Measurements from ENCODE around the gene KATNAL1. TPM values are rescaled to one million over a fixed set of nuclear protein-coding genes. Genes with fewer than 3 reads are reported as not detected.

Gene KATNAL1
- total and polyA plus RNA-seq, 10 of the 15 experiments (the other 5 are each of a cell fraction or from before 2014, with no cell fraction given) = 6.5 to 18.7 (median 11.7) TPM

DNA sequence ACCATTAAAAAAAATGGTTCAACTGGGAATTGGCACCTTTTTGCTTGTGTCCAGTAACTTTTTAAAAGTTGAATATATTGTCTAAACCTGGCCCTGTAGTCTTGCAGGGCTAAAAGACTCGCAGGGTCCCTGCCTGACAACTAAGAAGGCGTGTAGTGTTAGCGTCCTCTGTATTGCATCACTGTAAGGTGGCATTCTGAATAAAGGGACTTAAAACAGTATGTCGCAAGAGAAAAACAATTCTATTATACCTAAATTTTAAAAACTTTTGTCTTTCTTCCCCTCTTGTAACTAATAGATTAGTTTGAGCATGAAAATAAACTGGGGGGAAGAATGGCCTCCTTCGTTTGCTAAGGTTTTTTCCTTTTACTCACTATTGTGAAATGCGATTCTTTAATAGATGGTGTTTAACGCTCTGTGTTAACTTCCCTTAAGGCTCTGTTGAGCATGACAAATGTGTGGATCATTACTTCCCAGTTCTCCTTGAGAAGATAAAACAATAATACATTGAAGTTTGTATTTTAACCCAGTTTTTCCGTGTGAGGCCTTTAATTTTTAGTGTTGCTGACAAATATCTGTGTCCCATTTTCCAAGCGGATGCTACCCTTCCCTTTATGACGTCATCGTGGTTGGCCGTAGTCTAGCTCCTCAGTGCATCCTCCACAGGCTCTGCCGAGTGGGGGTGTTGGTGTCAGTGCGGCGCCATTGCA is 134.6 kb downstream of the KATNAL1 start:
- Histone ChIP-seq H3K27ac (ENCODE audit: control insufficient read depth, insufficient read depth) (no peak overlapping the region), H3K9me3 (replicated peaks; ENCODE audit: control insufficient read depth, insufficient read depth, low read length) (no peaks in the 10 kb centered on the region), H2AFZ (ENCODE audit: control insufficient read depth, low read depth, low read length) (no peak overlapping the region), H3K79me2 (ENCODE audit: control insufficient read depth, insufficient read depth, low read length) (no peaks in the 10 kb centered on the region), H3K36me3 (ENCODE audit: control insufficient read depth in 2 of 2, insufficient read depth in 2 of 2, low read length in 1 of 2) (no peaks in the 10 kb centered on the region), H3K4me1 (ENCODE audit: control insufficient read depth, insufficient read depth, low read length) (peaks cover 6% of the 10 kb centered on the region; the same call in 1 of the 2 replicates), H3K27me3 (replicated peaks in 1 of 2; ENCODE audit: control insufficient read depth in 2 of 2, insufficient read depth in 2 of 2, low read length in 1 of 2) (no peaks in the 10 kb centered on the region), H3K4me3 (no peak overlapping the region), H3K9ac (ENCODE audit: control insufficient read depth, insufficient read depth, low read length) (no peak overlapping the region), H4K20me1 (ENCODE audit: control insufficient read depth, insufficient read depth) (no peaks in the 10 kb centered on the region), H3K4me2 (ENCODE audit: control insufficient read depth, insufficient read depth) (no peak overlapping the region)
- 88% methylated on average over 15 of the region's 15 CpGs for WGBS (ENCODE audit: insufficient coverage, insufficient replicate concordance, low lambda C conversion rate, missing lambda C conversion rate)
- ATAC-seq = no peak
- TF ChIP-seq, protein P1, sequence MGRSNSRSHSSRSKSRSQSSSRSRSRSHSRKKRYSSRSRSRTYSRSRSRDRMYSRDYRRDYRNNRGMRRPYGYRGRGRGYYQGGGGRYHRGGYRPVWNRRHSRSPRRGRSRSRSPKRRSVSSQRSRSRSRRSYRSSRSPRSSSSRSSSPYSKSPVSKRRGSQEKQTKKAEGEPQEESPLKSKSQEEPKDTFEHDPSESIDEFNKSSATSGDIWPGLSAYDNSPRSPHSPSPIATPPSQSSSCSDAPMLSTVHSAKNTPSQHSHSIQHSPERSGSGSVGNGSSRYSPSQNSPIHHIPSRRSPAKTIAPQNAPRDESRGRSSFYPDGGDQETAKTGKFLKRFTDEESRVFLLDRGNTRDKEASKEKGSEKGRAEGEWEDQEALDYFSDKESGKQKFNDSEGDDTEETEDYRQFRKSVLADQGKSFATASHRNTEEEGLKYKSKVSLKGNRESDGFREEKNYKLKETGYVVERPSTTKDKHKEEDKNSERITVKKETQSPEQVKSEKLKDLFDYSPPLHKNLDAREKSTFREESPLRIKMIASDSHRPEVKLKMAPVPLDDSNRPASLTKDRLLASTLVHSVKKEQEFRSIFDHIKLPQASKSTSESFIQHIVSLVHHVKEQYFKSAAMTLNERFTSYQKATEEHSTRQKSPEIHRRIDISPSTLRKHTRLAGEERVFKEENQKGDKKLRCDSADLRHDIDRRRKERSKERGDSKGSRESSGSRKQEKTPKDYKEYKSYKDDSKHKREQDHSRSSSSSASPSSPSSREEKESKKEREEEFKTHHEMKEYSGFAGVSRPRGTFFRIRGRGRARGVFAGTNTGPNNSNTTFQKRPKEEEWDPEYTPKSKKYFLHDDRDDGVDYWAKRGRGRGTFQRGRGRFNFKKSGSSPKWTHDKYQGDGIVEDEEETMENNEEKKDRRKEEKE (IDR thresholded peaks at IDR 0.05) = no peak
- TF ChIP-seq CBX5 (IDR thresholded peaks at IDR 0.05; ENCODE audit: low read depth) (no peak), NFXL1 (IDR thresholded peaks at IDR 0.05; ENCODE audit: borderline replicate concordance) (no peak)
- no peak for FAIRE-seq
- ChIA-PET CTCF (no interaction called here), RAD21 (ENCODE audit: unreplicated experiment) (no interaction called here), SMC1A (ENCODE audit: uncharacterized antibody, unreplicated experiment) (interaction anchor here (1.0 kb wide), 1 partner anchor 400 kb away, joined by 3 read pairs; no protein-coding TSS in a partner anchor), POLR2A (no interaction called here)
- no TSS peak for BruUV-seq (replicated peaks)
- intact Hi-C loops (cut with micrococcal nuclease; ENCODE audit: unreplicated experiment) = no loop called here
- no peak for DNase-seq (ENCODE audit: low read depth, low spot score)
- in situ Hi-C loops (cut with MboI) = no loop called here

GRCh38 chr13:30170569-30170968 is 136.8 kb downstream of the KATNAL1 start:
- intact Hi-C loops (cut with micrococcal nuclease; ENCODE audit: unreplicated experiment) (no loop called here), in situ Hi-C loops (cut with MboI) (no loop called here)
- H3K79me2 ChIP-seq (ENCODE audit: control insufficient read depth, insufficient read depth, low read length) = no peaks in the 10 kb centered on the region
- no peak for FAIRE-seq
- H3K27me3 ChIP-seq (replicated peaks in 1 of 2; ENCODE audit: control insufficient read depth in 2 of 2, insufficient read depth in 2 of 2, low read length in 1 of 2) = no peaks in the 10 kb centered on the region
- H3K4me2 ChIP-seq (ENCODE audit: control insufficient read depth, insufficient read depth) = no peak overlapping the region
- no peaks in the 10 kb centered on the region for H3K36me3 ChIP-seq (ENCODE audit: control insufficient read depth in 2 of 2, insufficient read depth in 2 of 2, low read length in 1 of 2)
- ChIA-PET POLR2A (no interaction called here), RAD21 (ENCODE audit: unreplicated experiment) (no interaction called here), SMC1A (ENCODE audit: uncharacterized antibody, unreplicated experiment) (interaction anchor here (1.4 kb wide), 1 partner anchor 25 kb away, joined by 4 read pairs; no protein-coding TSS in a partner anchor), CTCF (no interaction called here)
- no peaks in the 10 kb centered on the region for H4K20me1 ChIP-seq (ENCODE audit: control insufficient read depth, insufficient read depth)
- H3K4me1 ChIP-seq (ENCODE audit: control insufficient read depth, insufficient read depth, low read length) = peaks cover 6% of the 10 kb centered on the region; the same call in 1 of the 2 replicates
- H3K9ac ChIP-seq (ENCODE audit: control insufficient read depth, insufficient read depth, low read length) = no peak overlapping the region
- BruUV-seq (replicated peaks) = no TSS peak
- no peak overlapping the region for H2AFZ ChIP-seq (ENCODE audit: control insufficient read depth, low read depth, low read length)
- no peak for TF ChIP-seq CREM (IDR thresholded peaks at IDR 0.05; ENCODE audit: low read depth)
- TF ChIP-seq SMAD1 (IDR thresholded peaks at IDR 0.05; ENCODE audit: low read depth, partially characterized antibody) = no peak
- TF ChIP-seq IKZF1 (conservative IDR thresholded peaks at IDR 0.05) = no peak
- no peak for TF ChIP-seq KAT2A (conservative IDR thresholded peaks at IDR 0.05; ENCODE audit: control insufficient read depth, low read depth, low read length)
- TF ChIP-seq HCFC1 (IDR thresholded peaks at IDR 0.05; ENCODE audit: low read length) = no peak
- TF ChIP-seq BACH1 (IDR thresholded peaks at IDR 0.05; ENCODE audit: borderline replicate concordance) = no peak
- no peak for TF ChIP-seq EZH2 (IDR thresholded peaks at IDR 0.05; ENCODE audit: borderline replicate concordance, control insufficient read depth, low read depth, low read length)
- TF ChIP-seq FOXM1 (IDR thresholded peaks at IDR 0.05; ENCODE audit: low read depth, low read length) = no peak
- TF ChIP-seq, protein P2, sequence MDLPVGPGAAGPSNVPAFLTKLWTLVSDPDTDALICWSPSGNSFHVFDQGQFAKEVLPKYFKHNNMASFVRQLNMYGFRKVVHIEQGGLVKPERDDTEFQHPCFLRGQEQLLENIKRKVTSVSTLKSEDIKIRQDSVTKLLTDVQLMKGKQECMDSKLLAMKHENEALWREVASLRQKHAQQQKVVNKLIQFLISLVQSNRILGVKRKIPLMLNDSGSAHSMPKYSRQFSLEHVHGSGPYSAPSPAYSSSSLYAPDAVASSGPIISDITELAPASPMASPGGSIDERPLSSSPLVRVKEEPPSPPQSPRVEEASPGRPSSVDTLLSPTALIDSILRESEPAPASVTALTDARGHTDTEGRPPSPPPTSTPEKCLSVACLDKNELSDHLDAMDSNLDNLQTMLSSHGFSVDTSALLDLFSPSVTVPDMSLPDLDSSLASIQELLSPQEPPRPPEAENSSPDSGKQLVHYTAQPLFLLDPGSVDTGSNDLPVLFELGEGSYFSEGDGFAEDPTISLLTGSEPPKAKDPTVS (IDR thresholded peaks at IDR 0.05; ENCODE audit: low read depth, low read length) = no peak
- TF ChIP-seq RAD51 (IDR thresholded peaks at IDR 0.05) = no peak
- TF ChIP-seq IRF4 (IDR thresholded peaks at IDR 0.05; ENCODE audit: low read depth, low read length) = no peak
- no peak for TF ChIP-seq STAT3 (IDR thresholded peaks at IDR 0.05; ENCODE audit: low read depth, low read length)
- H3K4me3 ChIP-seq = no peak overlapping the region
- 84% methylated on average over 9 of the region's 9 CpGs for WGBS (ENCODE audit: insufficient coverage, insufficient replicate concordance, low lambda C conversion rate, missing lambda C conversion rate)
- no peak for DNase-seq (ENCODE audit: low read depth, low spot score)
- no peaks in the 10 kb centered on the region for H3K9me3 ChIP-seq (replicated peaks; ENCODE audit: control insufficient read depth, insufficient read depth, low read length)
- H3K27ac ChIP-seq (ENCODE audit: control insufficient read depth, insufficient read depth) = no peak overlapping the region
- ATAC-seq = no peak
